ENCODE measurements around the gene ILRUN. TPM values are rescaled to one million over a fixed set of nuclear protein-coding genes. Genes with fewer than 3 reads are reported as not detected.

ILRUN gene
- total RNA-seq, 2 experiments from 2014 or later = 27.1 to 82.7 TPM

- no peaks in the 10 kb centered on the region for H3K9me3 ChIP-seq (ENCODE audit: low read length)
These were observed 1.5 kb upstream of the ILRUN start for GRCh38 chr6:34697904-34698559.

GRCh38 chr6:34697544-34697836 is 923 bp upstream of the ILRUN start:
- ChIA-PET CTCF (ENCODE audit: unreplicated experiment) (interaction anchor here (0.5 kb wide), 1 partner anchor 986 kb away, joined by 4 read pairs; the partner anchor contains the start of gene UQCC2), POLR2A (interaction anchor here (0.6 to 1.9 kb wide), 8 partner anchors 13 to 203 kb away, joined by 3 to 12 read pairs (median 3); no protein-coding TSS in a partner anchor)
- Histone ChIP-seq H3K36me3 (ENCODE audit: insufficient read depth, low read length) (peaks cover 14% of the 10 kb centered on the region), H2AFZ (ENCODE audit: low read length) (peak overlapping the region; percentile 97), H3K4me3 (ENCODE audit: low read depth, low read length, poor library complexity, severe bottlenecking) (peak overlapping the region; percentile 97), H3K4me1 (ENCODE audit: insufficient read depth, low read length, poor library complexity, severe bottlenecking) (peaks cover 38% of the 10 kb centered on the region), H3K79me2 (ENCODE audit: insufficient read depth, low read depth, low read length) (peaks cover 44% of the 10 kb centered on the region), H3K9me2 (ENCODE audit: insufficient read depth, low read length) (no peaks in the 10 kb centered on the region), H3K27ac (ENCODE audit: low read depth, low read length, poor library complexity, severe bottlenecking) (peak overlapping the region; percentile 65), H4K20me1 (ENCODE audit: insufficient read depth, low read length) (peaks cover 11% of the 10 kb centered on the region; the same call in 1 of the 2 replicates), H3K4me2 (ENCODE audit: low read length) (peak overlapping the region; percentile 95), H3K9me3 (ENCODE audit: low read length) (no peaks in the 10 kb centered on the region)
- TF ChIP-seq CTCF (conservative IDR thresholded peaks at IDR 0.05; ENCODE audit: low read length) (no peak), EZH2phosphoT487 (IDR thresholded peaks at IDR 0.05; ENCODE audit: borderline replicate concordance, low read depth, low read length) (no peak)
- DNase-seq (ENCODE audit: low spot score) = no peak
- intact Hi-C loops (cut with micrococcal nuclease; ENCODE audit: unreplicated experiment) = loop anchor here (1.0 to 2.0 kb wide), 2 partner anchors 23 to 94 kb away; no protein-coding TSS in a partner anchor
- BruUV-seq (replicated peaks) = no TSS peak

More at GRCh38 chr6:34697904-34698559, 1.5 kb upstream of the ILRUN start:
- peak overlapping the region; percentile 97 for H3K4me3 ChIP-seq (ENCODE audit: low read depth, low read length, poor library complexity, severe bottlenecking)
- peaks cover 12% of the 10 kb centered on the region for H3K36me3 ChIP-seq (ENCODE audit: insufficient read depth, low read length)
- peak overlapping the region; percentile 65 for H3K27ac ChIP-seq (ENCODE audit: low read depth, low read length, poor library complexity, severe bottlenecking)
- BruUV-seq (replicated peaks) = no TSS peak
- TF ChIP-seq EZH2phosphoT487 (IDR thresholded peaks at IDR 0.05; ENCODE audit: borderline replicate concordance, low read depth, low read length) = no peak
- TF ChIP-seq CTCF (conservative IDR thresholded peaks at IDR 0.05; ENCODE audit: low read length) = no peak
- H4K20me1 ChIP-seq (ENCODE audit: insufficient read depth, low read length) = peaks cover 11% of the 10 kb centered on the region; the same call in 1 of the 2 replicates
- H3K4me2 ChIP-seq (ENCODE audit: low read length) = peak overlapping the region; percentile 95
- peaks cover 33% of the 10 kb centered on the region for H3K4me1 ChIP-seq (ENCODE audit: insufficient read depth, low read length, poor library complexity, severe bottlenecking)
- H2AFZ ChIP-seq (ENCODE audit: low read length) = peak overlapping the region; percentile 97
- ChIA-PET POLR2A (interaction anchor here (0.7 to 1.5 kb wide), 3 partner anchors 34 to 202 kb away, joined by 3 to 4 read pairs (median 3); no protein-coding TSS in a partner anchor), CTCF (ENCODE audit: unreplicated experiment) (no interaction called here)
- no peaks in the 10 kb centered on the region for H3K9me2 ChIP-seq (ENCODE audit: insufficient read depth, low read length)
- intact Hi-C loops (cut with micrococcal nuclease; ENCODE audit: unreplicated experiment) = loop anchor here (1.0 to 2.0 kb wide), 2 partner anchors 23 to 93 kb away; no protein-coding TSS in a partner anchor
- H3K79me2 ChIP-seq (ENCODE audit: insufficient read depth, low read depth, low read length) = peaks cover 39% of the 10 kb centered on the region
- DNase-seq (ENCODE audit: low spot score) = no peak
